Thymus (tissue), 11 donors: ENCODE data around the gene NCBP1. TPM values are rescaled to one million over a fixed set of nuclear protein-coding genes. Genes with fewer than 3 reads are reported as not detected.
"Not testable (repeated sequence)": the region's sequence is repeated elsewhere in the genome, so short reads cannot be mapped to it uniquely, and the experiment has no call there.

Experiments used
- DNase-seq, 9 donors: peaks; one replicate each; pipeline ENCODE4 v3.0.0-alpha.2; 2013; ENCODE audit warnings: low spot score in 9 of 9, low read depth in 6 of 9, missing footprints in 1 of 9
- H3K27ac ChIP-seq, 2 donors: one replicate each; pipeline ENCODE4 v1.5.1; 2013; ENCODE audit warnings: control low read depth in 1 of 2, low read depth in 1 of 2, low read length in 1 of 2, mild to moderate bottlenecking in 1 of 2, moderate library complexity in 1 of 2
- H3K27me3 ChIP-seq, 2 donors: one replicate each; pipeline ENCODE4 v1.5.1; 2013; ENCODE audit warnings: low read length in 1 of 2; ENCODE audit not compliant: control insufficient read depth in 2 of 2, insufficient read depth in 1 of 2
- H3K36me3 ChIP-seq, 2 donors: one replicate each; pipeline ENCODE4 v1.5.1; 2013; ENCODE audit warnings: low read length in 1 of 2, mild to moderate bottlenecking in 1 of 2, moderate library complexity in 1 of 2; ENCODE audit not compliant: control insufficient read depth in 2 of 2, insufficient read depth in 2 of 2
- H3K4me1 ChIP-seq, 2 donors: one replicate each; pipeline ENCODE4 v1.5.1; 2013; ENCODE audit warnings: low read length in 2 of 2; ENCODE audit not compliant: control insufficient read depth in 2 of 2, insufficient read depth in 2 of 2
- H3K4me3 ChIP-seq, 2 donors: one replicate each; pipeline ENCODE4 v1.5.1; 2013; ENCODE audit warnings: low read length in 2 of 2, control low read depth in 1 of 2, mild to moderate bottlenecking in 1 of 2
- H3K9me3 ChIP-seq, 2 donors: one replicate each; pipeline ENCODE4 v1.5.1; 2013; ENCODE audit warnings: low read length in 1 of 2, mild to moderate bottlenecking in 1 of 2; ENCODE audit not compliant: control insufficient read depth in 2 of 2, insufficient read depth in 1 of 2
- WGBS: extraction: QIAGEN DNeasy Blood & Tissue Kit; methylation state at CpG from one replicate; pipeline ENCODE4 v1.1.7; 2013; 5-methylcytosine and 5-hydroxymethylcytosine counted together
- polyA plus RNA-seq: library from polyadenylated mRNA; stranded (reverse); fragments of 200-250 nt; gene quantifications from one replicate; pipeline ENCODE4 v1.2.3, GENCODE V29; 2013
- total RNA-seq: library from RNA; stranded (reverse); fragments of 120-200 nt; gene quantifications from one replicate; pipeline ENCODE4 v1.2.4, GENCODE V29; 2013
- donor health status: healthy.

NCBP1 gene
- total and polyA plus RNA-seq, 2 donors, result 20.3 to 32.0 TPM

GRCh38 chr9:97696803-97697601 lies 63.4 kb downstream of the NCBP1 start, which contains the start of gene XPA:
Gene XPA (minus strand): TSS chr9:97697340. CDS start chr9:97697292, 48 bp downstream.
- no peaks in the 10 kb centered on the region for H3K9me3 ChIP-seq
- peak within 1 kb of the TSS; percentile 67 to 94 for H3K27ac ChIP-seq
- no peaks in the 10 kb centered on the region for H3K36me3 ChIP-seq
- H3K4me1 ChIP-seq, result peaks cover 4 to 11% of the 10 kb centered on the region in 2 donors
- DNase-seq, result peak; percentile 77 to 96 (median 87)
- H3K4me3 ChIP-seq, result peak within 1 kb of the TSS; percentile 68 to 80
- H3K27me3 ChIP-seq, result peaks cover 0 to 5% of the 10 kb centered on the region in 2 donors
- WGBS, result under 1% methylated on average over 82 of the region's 82 CpGs

- no peak for DNase-seq
Measured at GRCh38 chr9:97697837-97698236, 64.2 kb downstream of the NCBP1 start.

GRCh38 chr9:97698865-97699264 lies 65.2 kb downstream of the NCBP1 start:
- no peak overlapping the region for H3K27ac ChIP-seq
- no peaks in the 10 kb centered on the region for H3K36me3 ChIP-seq
- WGBS, result 97% methylated on average over 14 of the region's 14 CpGs
- peaks cover 4 to 11% of the 10 kb centered on the region in 2 donors for H3K4me1 ChIP-seq
- no peak overlapping the region for H3K4me3 ChIP-seq
- H3K9me3 ChIP-seq, result no peaks in the 10 kb centered on the region
- H3K27me3 ChIP-seq, result peaks cover 0 to 8% of the 10 kb centered on the region in 2 donors
- DNase-seq, result no peak

More at GRCh38 chr9:97697837-97698236, 64.2 kb downstream of the NCBP1 start:
- Histone ChIP-seq H3K4me1 (peaks cover 4 to 11% of the 10 kb centered on the region in 2 donors), H3K36me3 (no peaks in the 10 kb centered on the region), H3K27ac (peak overlapping the region; percentile 66 to 94), H3K9me3 (no peaks in the 10 kb centered on the region), H3K4me3 (peak overlapping the region in 1 of 2 donors; percentile 80), H3K27me3 (peaks cover 0 to 5% of the 10 kb centered on the region in 2 donors)
- whole genome bisulfite sequencing, result 57% methylated on average over 1 of the region's 1 CpG

GRCh38 chr9:97699281-97699680 lies 65.7 kb downstream of the NCBP1 start:
- H3K27me3 ChIP-seq, DNase-seq, H3K4me3 ChIP-seq, H3K9me3 ChIP-seq, H3K27ac ChIP-seq, H3K36me3 ChIP-seq: not testable (repeated sequence)
- H3K4me1 ChIP-seq, result peaks cover 4 to 11% of the 10 kb centered on the region in 2 donors
- 32% methylated on average over 13 of the region's 13 CpGs for WGBS

GRCh38 chr9:97699824-97700223 lies 66.2 kb downstream of the NCBP1 start:
- WGBS, result 94% methylated on average over 3 of the region's 3 CpGs

GRCh38 chr9:97703437-97704344 lies 70.1 kb downstream of the NCBP1 start:
- Histone ChIP-seq H3K27me3 (peaks cover 0 to 30% of the 10 kb centered on the region in 2 donors), H3K4me3 (no peak overlapping the region), H3K4me1 (no peaks in the 10 kb centered on the region), H3K36me3 (no peaks in the 10 kb centered on the region), H3K27ac (no peak overlapping the region), H3K9me3 (no peaks in the 10 kb centered on the region)
- DNase-seq, result no peak
- 94% methylated on average over 11 of the region's 11 CpGs for WGBS

More at GRCh38 chr9:97699824-97700223, 66.2 kb downstream of the NCBP1 start:
- not testable (repeated sequence) for H3K9me3 ChIP-seq, H3K27ac ChIP-seq, DNase-seq, H3K36me3 ChIP-seq, H3K4me3 ChIP-seq
- Histone ChIP-seq H3K4me1 (peaks cover 4 to 11% of the 10 kb centered on the region in 2 donors), H3K27me3 (peaks cover 0 to 12% of the 10 kb centered on the region in 2 donors)

- Histone ChIP-seq H3K4me3 (no peak overlapping the region), H3K4me1 (no peaks in the 10 kb centered on the region), H3K27ac (no peak overlapping the region), H3K27me3 (peaks cover 0 to 32% of the 10 kb centered on the region in 2 donors), H3K36me3 (no peaks in the 10 kb centered on the region), H3K9me3 (no peaks in the 10 kb centered on the region)
- no peak for DNase-seq
- 89% methylated on average over 3 of the region's 3 CpGs for WGBS
Measured at GRCh38 chr9:97704345-97704677, 70.7 kb downstream of the NCBP1 start.

GRCh38 chr9:97704851-97705250 lies 71.2 kb downstream of the NCBP1 start:
- H3K4me3 ChIP-seq, result no peak overlapping the region
- H3K4me1 ChIP-seq, result no peaks in the 10 kb centered on the region
- no peak overlapping the region for H3K27ac ChIP-seq
- no peaks in the 10 kb centered on the region for H3K36me3 ChIP-seq
- WGBS, result 90% methylated on average over 4 of the region's 4 CpGs
- no peaks in the 10 kb centered on the region for H3K9me3 ChIP-seq
- H3K27me3 ChIP-seq, result peaks cover 0 to 34% of the 10 kb centered on the region in 2 donors
- DNase-seq, result no peak
